OCI-LY7 (cell line): ENCODE data around the gene GBGT1. TPM values are rescaled to one million over a fixed set of nuclear protein-coding genes. Genes with fewer than 3 reads are reported as not detected.

Experiments used
- BruUV-seq: library from RNA; stranded (reverse); fragments of 400-500 nt; replicated peaks from 2 replicates; lab custom pipeline; 2021; lab: Mats Ljungman, UMichigan
- CTCF ChIA-PET: fragments of 300-600 bp; sonication (Branson Sonifier 250); formaldehyde crosslinking; loops from one replicate; lab custom pipeline; 2022; ENCODE audit warnings: antibody characterized with exemption; ENCODE audit not compliant: unreplicated experiment; lab: Charles Lee
- POLR2A ChIA-PET: fragments of 300-600 bp; sonication (Branson Sonifier 250); formaldehyde crosslinking; loops from one replicate; lab custom pipeline; 2022; ENCODE audit warnings: antibody characterized with exemption; lab: Charles Lee
- DNase-seq: peaks from one replicate; pipeline ENCODE4 v3.0.0-alpha.2; 2015; ENCODE audit warnings: low spot score
- H2AFZ ChIP-seq: fragments of 200-600 bp; sonication (generic), shearing (Covaris generic); 2 replicates; pipeline ENCODE4 v1.6.1; 2014; ENCODE audit warnings: mild to moderate bottlenecking, antibody characterized with exemption, low read length, moderate library complexity
- H3K27ac ChIP-seq: fragments of 200-600 bp; sonication (generic); 2 replicates; pipeline ENCODE4 v1.5.1; 2014; ENCODE audit warnings: mixed run types, low read depth, mild to moderate bottlenecking, moderate library complexity, low read length, inconsistent platforms; ENCODE audit not compliant: poor library complexity, severe bottlenecking
- H3K36me3 ChIP-seq: fragments of 200-600 bp; sonication (generic); 2 replicates; pipeline ENCODE4 v1.6.1; 2014; ENCODE audit warnings: mild to moderate bottlenecking, antibody characterized with exemption, low read length, moderate library complexity, mixed read lengths; ENCODE audit not compliant: insufficient read depth
- H3K4me1 ChIP-seq: fragments of 200-600 bp; sonication (generic); 2 replicates; pipeline ENCODE4 v1.5.1; 2014; ENCODE audit warnings: mild to moderate bottlenecking, low read length; ENCODE audit not compliant: insufficient read depth, poor library complexity, severe bottlenecking
- H3K4me2 ChIP-seq: fragments of 200-600 bp; sonication (generic); 2 replicates; pipeline ENCODE4 v1.6.1; 2014; ENCODE audit warnings: mild to moderate bottlenecking, low read length
- H3K4me3 ChIP-seq: fragments of 200-600 bp; sonication (generic); 2 replicates; pipeline ENCODE4 v1.5.1; 2014; ENCODE audit warnings: mild to moderate bottlenecking, low read depth, low read length; ENCODE audit not compliant: poor library complexity, severe bottlenecking
- H3K79me2 ChIP-seq: fragments of 200-600 bp; sonication (generic); 2 replicates; pipeline ENCODE4 v1.6.1; 2016; ENCODE audit warnings: low read depth, mild to moderate bottlenecking, low read length, moderate library complexity, mixed read lengths; ENCODE audit not compliant: insufficient read depth
- H3K9me2 ChIP-seq: fragments of 200-600 bp; sonication (generic); 2 replicates; pipeline ENCODE4 v1.6.1; 2016; ENCODE audit warnings: mild to moderate bottlenecking, low read length, mixed read lengths; ENCODE audit not compliant: insufficient read depth
- H3K9me3 ChIP-seq: fragments of 200-600 bp; sonication (generic); 2 replicates; pipeline ENCODE4 v1.6.1; 2014; ENCODE audit warnings: mild to moderate bottlenecking, mixed run types, low read length, mixed read lengths
- H4K20me1 ChIP-seq: fragments of 200-600 bp; sonication (generic); 2 replicates; pipeline ENCODE4 v1.6.1; 2014; ENCODE audit warnings: mild to moderate bottlenecking, antibody characterized with exemption, low read length, moderate library complexity, mixed read lengths; ENCODE audit not compliant: insufficient read depth
- EZH2phosphoT487 ChIP-seq: fragments of 200-600 bp; sonication (generic); IDR thresholded peaks from 2 replicates; pipeline ENCODE4 v1.6.1; 2018; ENCODE audit warnings: low read depth, borderline replicate concordance, mild to moderate bottlenecking, mixed run types, antibody characterized with exemption, low read length, moderate library complexity, mixed read lengths
- intact Hi-C: fragments of 100-400 bp; cut with micrococcal nuclease; formaldehyde crosslinking; loops from one replicate; pipeline ENCODE4 v1.10.0; 2022; ENCODE audit not compliant: unreplicated experiment
- total RNA-seq, 2 experiments: library from RNA; depleted of rRNA in 1 of 2; stranded (reverse); fragments of >200 nt in 1 of 2; shearing (Covaris generic) in 1 of 2; gene quantifications; 2 replicates each; pipeline ENCODE4 v1.2.3, GENCODE V29; 2014 to 2022
- TF ChIP-seq, protein P1 (sequence below): fragments of 200-600 bp; sonication (generic); conservative IDR thresholded peaks from 2 replicates; pipeline ENCODE4 v1.5.1; 2014; ENCODE audit warnings: mild to moderate bottlenecking, antibody characterized with exemption, low read length, moderate library complexity, mixed read lengths

GBGT1 gene
- total RNA-seq, 2 experiments from 2014 or later: 2.1 to 5.9 TPM

DNA sequence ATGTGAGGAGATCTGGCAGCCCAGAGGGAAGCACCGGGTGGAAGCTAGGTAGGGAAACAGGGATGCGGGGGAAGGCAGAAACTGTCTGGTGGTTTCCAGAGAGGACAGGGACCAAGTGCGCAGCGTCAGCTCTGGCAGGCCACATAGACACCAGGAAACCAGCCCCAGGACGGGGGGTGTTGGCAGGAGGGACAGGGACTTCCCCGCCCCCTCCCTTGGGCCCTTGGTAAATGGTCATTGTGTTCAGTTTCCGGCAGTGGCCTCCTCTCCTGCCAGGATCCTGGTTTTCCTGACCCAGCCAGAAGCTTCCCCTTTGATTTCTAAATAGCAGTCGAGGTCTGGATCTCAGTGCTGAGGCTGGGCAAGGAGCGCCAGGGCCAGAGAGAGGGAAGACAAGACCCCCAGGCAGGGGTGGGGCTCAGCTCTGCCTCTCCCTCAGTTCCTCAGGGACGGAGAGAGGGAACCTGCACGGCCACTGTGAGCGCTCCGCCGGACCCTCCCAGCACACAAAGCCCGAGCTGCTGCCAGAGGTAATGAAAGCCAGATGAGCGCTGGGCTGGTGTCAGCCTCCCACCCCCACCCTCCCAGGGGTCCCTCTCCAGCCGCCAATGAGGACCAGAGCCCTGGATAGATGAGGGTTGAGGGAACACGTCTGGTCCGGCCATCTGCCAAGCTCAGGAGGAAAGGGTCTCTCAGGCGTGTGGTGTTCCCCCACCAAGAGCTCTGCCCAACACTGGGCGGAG is 44.4 kb downstream of the GBGT1 start:
- Histone ChIP-seq H2AFZ (no peak overlapping the region), H3K27ac (no peak overlapping the region), H3K9me3 (no peaks in the 10 kb centered on the region), H3K79me2 (no peaks in the 10 kb centered on the region), H3K9me2 (no peaks in the 10 kb centered on the region), H3K4me3 (no peak overlapping the region), H4K20me1 (peaks cover 6% of the 10 kb centered on the region; the same call in 1 of the 2 replicates), H3K36me3 (no peaks in the 10 kb centered on the region), H3K4me2 (no peak overlapping the region), H3K4me1 (peaks cover 19% of the 10 kb centered on the region)
- intact Hi-C loops: no loop called here
- BruUV-seq: no TSS peak
- TF ChIP-seq, protein P1, sequence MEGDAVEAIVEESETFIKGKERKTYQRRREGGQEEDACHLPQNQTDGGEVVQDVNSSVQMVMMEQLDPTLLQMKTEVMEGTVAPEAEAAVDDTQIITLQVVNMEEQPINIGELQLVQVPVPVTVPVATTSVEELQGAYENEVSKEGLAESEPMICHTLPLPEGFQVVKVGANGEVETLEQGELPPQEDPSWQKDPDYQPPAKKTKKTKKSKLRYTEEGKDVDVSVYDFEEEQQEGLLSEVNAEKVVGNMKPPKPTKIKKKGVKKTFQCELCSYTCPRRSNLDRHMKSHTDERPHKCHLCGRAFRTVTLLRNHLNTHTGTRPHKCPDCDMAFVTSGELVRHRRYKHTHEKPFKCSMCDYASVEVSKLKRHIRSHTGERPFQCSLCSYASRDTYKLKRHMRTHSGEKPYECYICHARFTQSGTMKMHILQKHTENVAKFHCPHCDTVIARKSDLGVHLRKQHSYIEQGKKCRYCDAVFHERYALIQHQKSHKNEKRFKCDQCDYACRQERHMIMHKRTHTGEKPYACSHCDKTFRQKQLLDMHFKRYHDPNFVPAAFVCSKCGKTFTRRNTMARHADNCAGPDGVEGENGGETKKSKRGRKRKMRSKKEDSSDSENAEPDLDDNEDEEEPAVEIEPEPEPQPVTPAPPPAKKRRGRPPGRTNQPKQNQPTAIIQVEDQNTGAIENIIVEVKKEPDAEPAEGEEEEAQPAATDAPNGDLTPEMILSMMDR: no peak
- TF ChIP-seq EZH2phosphoT487: no peak
- CTCF ChIA-PET: no interaction called here
- POLR2A ChIA-PET: no interaction called here
- DNase-seq: no peak

DNA sequence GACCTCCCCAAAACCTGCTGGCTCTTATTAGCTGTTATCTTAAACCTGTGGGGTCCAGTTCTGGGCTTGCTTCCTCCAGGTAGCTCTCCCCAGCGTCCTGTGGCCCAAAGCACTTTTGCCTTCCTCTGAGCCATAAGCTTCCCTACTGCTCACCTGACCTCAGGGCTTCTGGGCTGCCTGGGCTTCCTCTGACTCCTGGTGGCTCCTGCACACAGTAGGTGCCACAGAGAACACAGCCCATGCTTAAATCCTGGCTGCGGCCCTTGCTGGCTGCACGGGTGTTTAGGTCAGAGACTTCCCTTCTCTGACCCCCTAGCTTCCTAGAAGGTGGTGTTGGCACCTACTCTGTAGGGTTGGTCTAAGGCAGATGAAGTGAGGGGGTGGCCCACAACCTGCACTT is 45.1 kb downstream of the GBGT1 start:
- Histone ChIP-seq H3K9me2 (no peaks in the 10 kb centered on the region), H3K79me2 (no peaks in the 10 kb centered on the region), H3K4me2 (no peak overlapping the region), H2AFZ (no peak overlapping the region), H3K27ac (no peak overlapping the region), H3K4me1 (peaks cover 21% of the 10 kb centered on the region), H3K36me3 (no peaks in the 10 kb centered on the region), H4K20me1 (peaks cover 6% of the 10 kb centered on the region; the same call in 1 of the 2 replicates), H3K9me3 (no peaks in the 10 kb centered on the region), H3K4me3 (no peak overlapping the region)
- TF ChIP-seq, protein P1: no peak
- TF ChIP-seq EZH2phosphoT487: no peak
- intact Hi-C loops: no loop called here
- ChIA-PET CTCF (no interaction called here), POLR2A (no interaction called here)
- no TSS peak for BruUV-seq
- DNase-seq: no peak

DNA sequence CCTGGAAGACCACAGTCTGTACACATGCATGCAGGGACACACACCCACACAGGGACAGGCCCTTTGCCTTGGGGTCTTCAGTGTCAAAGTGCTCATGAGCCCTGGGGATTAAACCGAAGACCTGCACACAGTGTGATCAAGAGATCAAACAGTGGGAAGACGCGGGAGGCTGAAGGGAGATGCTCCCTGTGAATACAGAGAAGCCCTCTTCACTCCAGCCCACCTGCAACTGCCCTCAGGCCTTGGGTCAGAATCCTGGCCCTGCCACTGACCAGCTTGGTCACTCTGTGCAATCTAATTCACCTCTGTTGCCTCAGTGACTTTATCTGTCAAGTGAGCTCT is 45.6 kb downstream of the GBGT1 start:
- TF ChIP-seq EZH2phosphoT487: no peak
- TF ChIP-seq, protein P1: no peak
- no TSS peak for BruUV-seq
- Histone ChIP-seq H4K20me1 (peaks cover 6% of the 10 kb centered on the region; the same call in 1 of the 2 replicates), H2AFZ (no peak overlapping the region), H3K9me3 (no peaks in the 10 kb centered on the region), H3K9me2 (no peaks in the 10 kb centered on the region), H3K79me2 (no peaks in the 10 kb centered on the region), H3K27ac (no peak overlapping the region), H3K4me1 (peaks cover 24% of the 10 kb centered on the region), H3K36me3 (no peaks in the 10 kb centered on the region), H3K4me2 (no peak overlapping the region), H3K4me3 (no peak overlapping the region)
- intact Hi-C loops: no loop called here
- no peak for DNase-seq
- ChIA-PET POLR2A (no interaction called here), CTCF (no interaction called here)
